Effector memory CD4-positive, alpha-beta T cell (primary cell): ENCODE results near the gene TNXB.
A peak's percentile ranks its signal among the peaks of the same experiment; 100 is the strongest.

Experiments used
- DNase-seq, 3 donors: peaks; one replicate each; pipeline ENCODE4 v3.0.0-alpha.2; 2020
- H3K27ac ChIP-seq: 2 replicates; pipeline ENCODE4 v1.7.0; 2013; ENCODE audit warnings: mild to moderate bottlenecking, low read length, moderate library complexity; ENCODE audit not compliant: insufficient read depth, poor library complexity, severe bottlenecking
- H3K27me3 ChIP-seq: replicated peaks from 2 replicates; pipeline ENCODE4 v1.7.0; 2013; ENCODE audit warnings: mild to moderate bottlenecking, low read length; ENCODE audit not compliant: insufficient read depth, control insufficient read depth, poor library complexity, severe bottlenecking
- H3K36me3 ChIP-seq: 2 replicates; pipeline ENCODE4 v1.7.0; 2013; ENCODE audit warnings: mild to moderate bottlenecking, low read length, moderate library complexity; ENCODE audit not compliant: control insufficient read depth, insufficient read depth
- H3K4me1 ChIP-seq: 2 replicates; pipeline ENCODE4 v1.7.0; 2013; ENCODE audit warnings: low read length, mild to moderate bottlenecking; ENCODE audit not compliant: control insufficient read depth, insufficient read depth, poor library complexity, severe bottlenecking
- H3K4me3 ChIP-seq: 2 replicates; pipeline ENCODE4 v1.7.0; 2013; ENCODE audit warnings: low read length, low read depth, mild to moderate bottlenecking; ENCODE audit not compliant: insufficient read depth, poor library complexity, severe bottlenecking
- H3K9me3 ChIP-seq: 2 replicates; pipeline ENCODE4 v1.7.0; 2013; ENCODE audit warnings: mild to moderate bottlenecking, low read length, moderate library complexity; ENCODE audit not compliant: control insufficient read depth

TNXB gene

DNA sequence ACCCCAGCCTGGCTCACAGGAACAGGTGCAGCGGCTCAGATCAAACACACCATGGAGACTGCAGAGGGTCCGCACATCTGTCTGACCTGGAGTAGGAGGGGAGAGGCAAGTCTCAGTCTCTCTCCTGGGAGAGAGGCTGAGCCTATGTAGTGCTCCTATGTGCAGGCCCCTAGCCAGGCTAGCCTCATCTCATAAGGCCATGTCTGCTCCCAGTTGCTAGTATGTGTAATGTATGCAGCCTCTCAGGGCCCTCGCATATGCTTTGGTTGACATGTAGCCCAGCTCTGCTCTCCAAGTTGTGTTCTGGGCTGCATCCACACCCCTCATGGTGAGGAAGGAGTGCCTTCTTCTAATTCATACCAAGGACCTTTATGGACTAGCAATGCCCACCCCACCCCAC, 11.8 kb downstream of the TNXB start:
- H3K4me3 ChIP-seq = no peak overlapping the region
- no peaks in the 10 kb centered on the region for H3K9me3 ChIP-seq
- H3K27me3 ChIP-seq = peaks cover 23% of the 10 kb centered on the region
- H3K36me3 ChIP-seq = no peaks in the 10 kb centered on the region
- peaks cover 6% of the 10 kb centered on the region for H3K4me1 ChIP-seq
- no peak for DNase-seq
- H3K27ac ChIP-seq = no peak overlapping the region

DNA sequence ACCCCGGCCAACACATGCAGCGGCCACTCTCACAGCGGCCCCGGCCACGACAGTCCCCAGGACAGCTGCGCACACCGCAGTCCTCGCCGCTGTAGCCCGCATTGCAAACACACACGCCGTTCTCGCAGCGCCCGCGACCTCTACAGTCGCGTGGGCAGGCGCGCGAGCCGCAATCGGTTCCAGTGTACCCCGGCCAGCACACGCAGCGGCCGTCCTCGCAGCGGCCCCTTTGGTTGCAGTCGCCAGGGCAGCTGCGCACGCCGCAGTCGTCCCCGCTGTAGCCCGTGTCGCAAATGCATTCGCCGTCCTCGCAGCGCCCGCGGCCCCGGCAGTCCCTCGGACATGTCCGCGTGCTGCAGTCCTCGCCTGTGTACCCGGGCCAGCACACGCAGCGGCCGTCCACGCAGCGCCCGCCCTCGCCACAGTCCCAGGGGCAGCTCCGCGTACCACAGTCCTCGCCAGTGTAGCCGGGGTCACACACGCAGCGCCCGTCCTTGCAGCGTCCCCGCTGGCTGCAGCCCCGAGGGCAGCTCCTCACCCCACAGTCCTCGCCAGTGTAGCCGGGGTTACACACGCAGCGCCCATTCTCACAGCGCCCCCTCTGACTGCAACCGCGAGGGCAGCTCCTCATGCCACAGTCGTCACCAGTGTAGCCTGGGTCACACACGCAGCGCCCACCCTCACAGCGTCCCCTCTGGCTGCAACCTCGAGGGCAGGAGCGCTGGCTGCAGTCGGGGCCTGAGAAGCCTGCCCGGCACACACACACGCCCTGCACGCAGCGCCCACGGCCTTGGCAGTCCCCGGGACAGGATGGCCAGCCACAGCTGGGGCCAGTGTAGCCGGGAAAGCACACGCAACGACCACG, 12.5 kb downstream of the TNXB start:
- Histone ChIP-seq H3K4me3 (no peak overlapping the region), H3K9me3 (no peaks in the 10 kb centered on the region), H3K36me3 (no peaks in the 10 kb centered on the region), H3K27me3 (peaks cover 23% of the 10 kb centered on the region), H3K4me1 (peaks cover 6% of the 10 kb centered on the region), H3K27ac (no peak overlapping the region)
- no peak for DNase-seq

GRCh38 chr6:32096087-32096393, 13.1 kb downstream of the TNXB start:
- Histone ChIP-seq H3K9me3 (no peaks in the 10 kb centered on the region), H3K27ac (no peak overlapping the region), H3K36me3 (no peaks in the 10 kb centered on the region), H3K27me3 (peaks cover 23% of the 10 kb centered on the region), H3K4me1 (peaks cover 6% of the 10 kb centered on the region), H3K4me3 (no peak overlapping the region)
- DNase-seq = no peak

DNA sequence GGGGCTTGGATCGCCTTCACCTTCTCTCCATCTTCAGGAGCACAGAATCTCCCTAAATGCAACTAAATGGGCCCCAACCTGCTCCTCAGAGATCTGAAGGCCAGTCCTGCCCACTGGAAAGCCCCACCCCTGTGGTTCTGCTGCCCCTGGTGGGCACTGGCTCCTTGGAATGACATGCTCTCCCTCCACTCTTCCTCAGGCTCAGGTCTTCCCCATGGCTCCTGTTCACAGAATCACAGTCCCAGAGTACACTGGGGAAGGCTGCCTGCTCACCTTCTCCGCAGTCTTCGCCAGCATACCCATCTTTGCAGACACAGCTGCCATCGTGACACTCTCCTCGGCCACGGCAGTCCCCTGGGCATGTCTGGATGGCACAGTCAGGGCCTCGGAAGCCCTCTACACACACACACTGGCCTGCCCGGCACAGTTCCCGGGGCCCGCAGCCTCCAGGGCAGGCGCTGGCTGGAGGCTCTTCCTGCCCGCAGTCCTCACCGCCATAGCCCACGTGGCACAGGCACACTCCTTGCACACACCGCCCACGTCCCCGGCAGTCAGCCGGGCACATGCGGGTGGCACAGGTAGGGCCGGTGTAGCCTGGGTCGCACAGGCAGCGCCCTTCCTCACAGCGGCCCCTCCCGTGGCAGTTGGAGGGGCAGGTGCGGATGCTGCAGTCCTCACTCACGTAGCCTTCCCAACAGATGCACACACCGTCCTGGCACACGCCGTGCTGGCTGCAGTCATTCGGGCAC, 13.6 kb downstream of the TNXB start:
- H3K36me3 ChIP-seq = no peaks in the 10 kb centered on the region
- no peak overlapping the region for H3K27ac ChIP-seq
- H3K27me3 ChIP-seq = peaks cover 23% of the 10 kb centered on the region
- H3K4me1 ChIP-seq = peaks cover 6% of the 10 kb centered on the region
- DNase-seq = no peak
- no peaks in the 10 kb centered on the region for H3K9me3 ChIP-seq
- H3K4me3 ChIP-seq = no peak overlapping the region

DNA sequence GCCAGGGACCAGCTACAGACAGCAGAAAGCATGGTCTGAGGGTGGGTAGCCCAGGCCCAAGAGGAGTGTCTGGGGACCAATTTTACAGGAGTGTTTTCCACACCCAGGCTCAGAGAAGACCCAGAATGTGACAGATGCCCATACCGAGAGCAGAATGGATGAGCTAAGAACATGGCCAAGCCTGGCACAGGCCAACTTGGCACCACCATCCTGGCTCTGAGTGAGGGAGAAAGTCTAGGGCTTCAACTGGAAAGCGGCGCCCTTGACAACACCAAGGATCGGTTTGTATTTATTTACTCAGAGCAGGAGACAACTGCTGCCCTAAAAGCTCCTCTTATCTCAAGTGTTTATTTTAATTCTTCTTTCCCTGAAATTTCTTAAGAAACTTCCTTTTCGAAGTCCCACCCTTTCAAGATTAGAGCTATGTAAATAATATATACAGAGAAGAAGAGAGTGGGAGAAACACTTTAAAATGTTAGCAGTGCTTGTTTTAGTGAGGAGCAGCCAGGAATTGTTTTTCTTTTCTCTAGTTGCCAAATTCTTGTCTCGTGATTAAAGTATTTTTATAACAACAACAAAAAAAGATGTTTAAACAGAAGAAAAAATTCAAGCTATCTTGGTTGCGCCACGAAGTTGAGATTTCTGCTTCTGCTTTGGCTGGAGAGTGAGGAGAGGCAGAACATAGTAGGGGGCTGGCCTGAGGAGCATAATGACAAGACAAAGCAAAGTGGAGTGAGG, 16.2 kb downstream of the TNXB start:
- H3K36me3 ChIP-seq = no peaks in the 10 kb centered on the region
- peaks cover 6% of the 10 kb centered on the region for H3K4me1 ChIP-seq
- no peak overlapping the region for H3K4me3 ChIP-seq
- H3K27ac ChIP-seq = no peak overlapping the region
- H3K9me3 ChIP-seq = no peaks in the 10 kb centered on the region
- H3K27me3 ChIP-seq = peaks cover 23% of the 10 kb centered on the region
- no peak for DNase-seq

- H3K27ac ChIP-seq = no peak overlapping the region
- DNase-seq = no peak
- H3K27me3 ChIP-seq = peaks cover 10% of the 10 kb centered on the region
- no peak overlapping the region for H3K4me3 ChIP-seq
- peaks cover 3% of the 10 kb centered on the region for H3K4me1 ChIP-seq
- no peaks in the 10 kb centered on the region for H3K9me3 ChIP-seq
- H3K36me3 ChIP-seq = no peaks in the 10 kb centered on the region
These were observed 19.9 kb downstream of the TNXB start for GRCh38 chr6:32089082-32089828.

GRCh38 chr6:32088487-32089049, 20.6 kb downstream of the TNXB start:
- no peaks in the 10 kb centered on the region for H3K36me3 ChIP-seq
- H3K4me1 ChIP-seq = peaks cover 3% of the 10 kb centered on the region
- H3K27me3 ChIP-seq = peaks cover 10% of the 10 kb centered on the region
- no peaks in the 10 kb centered on the region for H3K9me3 ChIP-seq
- DNase-seq = no peak
- H3K4me3 ChIP-seq = no peak overlapping the region
- H3K27ac ChIP-seq = no peak overlapping the region

DNA sequence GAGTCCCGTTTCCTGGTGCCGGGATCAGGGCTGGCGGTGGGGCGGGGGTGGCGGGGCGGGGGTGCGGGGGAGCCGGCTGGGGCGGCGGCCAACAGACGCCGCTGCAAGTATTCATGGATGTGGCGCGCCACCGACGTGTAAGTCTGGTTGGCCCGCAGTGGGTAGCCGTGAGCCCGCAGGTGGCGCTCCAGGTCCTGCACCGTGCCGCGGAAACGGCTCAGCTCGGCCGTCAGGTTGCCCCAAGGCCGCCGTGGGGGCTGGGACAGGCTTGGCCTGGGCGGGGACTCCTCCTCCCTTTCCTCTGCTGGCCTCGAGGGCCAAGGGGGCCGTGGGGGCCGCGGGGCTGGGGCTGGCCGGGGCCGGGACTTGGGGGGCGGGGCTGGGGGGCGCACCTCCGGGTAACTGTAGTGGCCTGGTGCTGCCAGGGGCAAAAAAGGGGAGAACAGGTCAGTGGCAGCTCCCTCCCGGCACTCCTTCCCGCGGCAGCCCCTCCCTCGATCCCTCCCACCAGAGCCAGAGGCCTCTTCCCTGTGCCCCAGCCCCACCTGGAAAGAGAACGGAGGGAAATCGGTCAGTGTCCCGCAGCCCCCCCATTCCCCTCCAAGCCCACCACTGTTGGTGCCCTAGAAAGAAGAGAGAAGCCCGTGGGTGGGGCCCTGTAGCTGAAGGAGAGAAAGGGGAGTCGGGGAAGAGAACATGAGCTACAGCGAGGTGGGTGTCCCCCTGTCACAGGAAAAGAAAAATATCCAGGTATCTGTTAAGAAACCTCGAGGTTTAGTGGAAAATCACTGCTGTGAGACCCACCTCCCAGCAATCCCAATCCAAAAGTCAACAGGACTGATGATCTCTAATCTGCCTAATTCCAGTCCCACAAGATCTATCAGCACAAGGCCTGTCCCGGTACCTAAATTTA, 21.3 kb downstream of the TNXB start:
- Histone ChIP-seq H3K9me3 (no peaks in the 10 kb centered on the region), H3K36me3 (no peaks in the 10 kb centered on the region), H3K27me3 (peaks cover 10% of the 10 kb centered on the region), H3K4me1 (peaks cover 3% of the 10 kb centered on the region), H3K27ac (no peak overlapping the region), H3K4me3 (no peak overlapping the region)
- peak; percentile 32 to 43 (median 32) for DNase-seq
